GM19452 (cell line): ENCODE measurements around the gene SWI5.
"Not testable (repeated sequence)": the region's sequence is repeated elsewhere in the genome, so short reads cannot be mapped to it uniquely, and the experiment has no call there.

Experiments used
- ATAC-seq: cut with Tn5 transposase; IDR thresholded peaks from one replicate; pipeline ENCODE4 v1.9.1; 2021; ENCODE audit not compliant: unreplicated experiment

Gene SWI5

GRCh38 chr9:128276574-128277270 is 646 bp downstream of the SWI5 start:
- ATAC-seq, result no peak

GRCh38 chr9:128279088-128280073 is 3.3 kb downstream of the SWI5 start:
- not testable (repeated sequence) for ATAC-seq

GRCh38 chr9:128280084-128280622 is 4.1 kb downstream of the SWI5 start:
- no peak for ATAC-seq

- ATAC-seq, result no peak
Measured at GRCh38 chr9:128282500-128282899, 6.4 kb downstream of the SWI5 start.

DNA sequence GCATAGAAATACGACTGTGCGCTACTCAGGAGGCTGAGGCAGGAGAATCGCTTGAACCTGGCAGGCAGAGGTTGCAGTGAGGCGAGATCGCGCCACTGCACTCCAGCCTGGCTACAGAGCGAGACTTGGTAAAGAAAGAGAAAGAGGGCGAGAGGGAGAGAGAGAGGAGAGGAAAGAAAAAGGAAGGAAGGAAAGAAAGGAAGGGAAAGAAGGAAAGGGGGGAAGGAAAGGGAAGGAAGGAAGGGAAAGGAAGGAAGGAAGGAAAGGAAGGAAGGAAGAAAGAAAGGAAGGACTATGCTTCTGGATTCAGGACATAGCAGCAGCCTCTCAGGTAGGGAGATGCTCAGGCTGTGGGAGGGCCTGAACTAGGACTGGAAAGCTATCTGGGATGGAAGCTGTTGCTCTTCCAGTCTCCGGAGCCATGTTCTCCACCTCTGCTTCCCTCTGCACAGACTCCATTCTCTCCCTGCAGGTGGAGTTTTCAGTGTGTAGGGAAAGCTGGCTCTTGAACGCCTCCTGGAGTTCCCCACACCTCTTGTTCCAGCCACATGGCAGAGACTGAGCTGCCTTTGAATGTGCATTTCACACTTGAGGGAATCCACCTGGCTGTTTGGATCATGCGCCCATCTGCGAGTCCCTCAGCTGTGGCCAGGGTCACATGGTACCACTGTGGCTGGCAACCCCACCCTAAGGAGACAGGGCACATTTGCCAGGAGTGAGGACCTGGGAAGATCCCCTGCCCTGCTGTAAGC is 9.1 kb downstream of the SWI5 start:
- ATAC-seq, result no peak

- ATAC-seq, result no peak
Measured at GRCh38 chr9:128286440-128286839, 10.4 kb downstream of the SWI5 start.

- no peak for ATAC-seq
Measured at GRCh38 chr9:128288273-128289004, 12.4 kb downstream of the SWI5 start.

DNA sequence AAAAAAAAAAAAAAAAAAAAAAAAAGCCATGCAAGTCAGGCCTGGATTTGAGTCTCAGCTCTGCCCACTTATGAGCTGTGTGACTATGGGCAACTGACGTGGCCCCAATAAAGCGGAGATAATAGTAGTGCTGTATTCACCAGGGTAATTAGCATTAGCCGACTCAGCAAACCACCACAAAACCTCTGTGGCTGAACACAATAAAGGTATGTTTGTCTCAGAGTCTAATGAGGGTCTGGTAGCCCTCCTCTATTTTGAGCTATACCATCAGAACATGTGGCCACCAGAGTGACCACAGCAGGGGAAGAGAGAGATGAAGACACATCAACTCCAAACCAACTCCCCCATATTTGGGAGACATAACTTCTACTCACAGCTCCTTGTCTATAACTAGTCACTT is 15.9 kb downstream of the SWI5 start:
- no peak for ATAC-seq

DNA sequence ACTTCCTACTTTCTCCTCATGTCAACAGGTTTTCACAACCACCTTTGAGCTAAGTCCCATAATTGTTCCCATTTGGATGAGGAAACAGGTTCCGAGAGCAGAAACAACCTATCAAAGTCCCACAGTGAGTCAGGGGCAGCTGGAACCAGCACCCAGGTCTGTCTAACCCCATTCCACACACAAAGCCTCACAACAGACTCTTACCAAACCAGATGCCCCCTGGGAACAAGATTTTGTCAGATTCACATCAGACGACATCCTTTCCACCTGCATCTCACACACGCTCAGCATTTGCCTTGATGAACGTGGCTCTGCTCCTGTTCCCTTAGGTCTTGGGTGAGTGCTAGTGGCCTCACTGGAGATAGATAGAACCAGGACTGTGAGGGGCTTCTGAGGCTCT is 17.0 kb downstream of the SWI5 start:
- no peak for ATAC-seq

- no peak for ATAC-seq
Measured at GRCh38 chr9:128294142-128294541, 18.1 kb downstream of the SWI5 start.

DNA sequence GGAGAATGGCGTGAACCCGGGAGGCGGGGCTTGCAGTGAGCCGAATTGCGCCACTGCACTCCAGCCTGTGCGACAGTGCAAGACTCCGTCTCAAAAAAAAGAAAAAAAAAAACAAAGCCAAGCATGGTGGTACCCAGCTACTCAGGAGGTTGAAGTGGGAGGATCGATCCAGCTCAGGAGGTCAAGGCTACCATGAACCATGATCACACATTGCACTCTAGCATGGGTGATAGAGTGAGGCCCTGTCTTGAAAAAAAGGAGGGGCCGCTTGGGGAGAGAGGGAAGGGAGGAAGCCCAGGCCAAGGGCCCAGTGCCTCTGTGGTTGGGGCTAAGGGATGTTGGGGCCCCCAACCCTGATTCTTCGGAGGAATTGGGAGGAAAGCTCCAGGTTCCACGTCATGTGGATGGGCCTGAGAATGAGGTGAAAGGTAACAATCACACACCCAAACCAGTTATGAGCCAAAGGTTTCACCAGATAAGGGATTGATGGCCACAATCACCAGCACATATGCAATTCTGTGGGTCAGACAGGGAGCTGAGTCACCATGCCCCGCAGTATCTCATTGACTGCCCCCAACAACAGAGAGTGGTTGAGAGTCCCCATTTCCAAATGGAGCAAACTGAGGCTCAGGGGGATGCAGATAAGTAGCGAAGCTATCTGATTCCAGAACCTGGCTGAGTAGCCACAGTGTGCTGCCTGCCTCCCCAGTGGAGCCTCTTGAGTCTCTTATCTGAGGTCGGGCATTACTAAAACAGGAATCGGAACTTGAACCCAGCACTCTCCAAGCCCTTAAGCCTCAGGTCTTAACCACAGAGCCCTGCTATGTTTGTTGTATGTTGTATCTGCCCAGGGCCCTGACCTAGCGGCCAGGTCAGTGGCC is 20.5 kb downstream of the SWI5 start:
- no peak for ATAC-seq

DNA sequence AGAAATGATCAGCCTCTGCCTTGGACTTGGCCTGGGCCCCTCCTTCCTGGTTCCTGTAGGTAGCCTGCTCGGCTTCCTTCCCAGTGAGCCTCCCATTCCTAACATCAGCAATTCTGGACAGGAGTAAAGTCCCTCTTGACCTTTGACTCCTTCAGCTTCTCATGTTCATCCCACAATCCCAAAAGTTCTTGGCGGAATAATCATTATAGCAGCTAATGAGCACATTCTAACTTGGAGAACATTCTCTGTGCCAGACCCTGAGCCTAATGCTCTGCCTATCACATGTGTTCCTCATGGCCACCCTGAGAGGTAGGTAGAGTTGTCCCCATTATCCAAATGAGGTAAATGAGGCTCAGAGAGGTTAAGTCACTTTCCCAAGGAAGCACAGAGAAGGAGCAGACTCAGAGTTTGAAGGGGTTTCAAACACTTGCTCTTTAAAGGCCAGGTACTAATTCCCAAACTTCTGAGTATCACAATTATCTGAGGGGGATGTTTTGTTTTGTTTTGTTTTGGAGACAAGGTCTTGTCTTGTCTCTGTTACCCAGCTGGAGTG is 21.2 kb downstream of the SWI5 start:
- no peak for ATAC-seq

DNA sequence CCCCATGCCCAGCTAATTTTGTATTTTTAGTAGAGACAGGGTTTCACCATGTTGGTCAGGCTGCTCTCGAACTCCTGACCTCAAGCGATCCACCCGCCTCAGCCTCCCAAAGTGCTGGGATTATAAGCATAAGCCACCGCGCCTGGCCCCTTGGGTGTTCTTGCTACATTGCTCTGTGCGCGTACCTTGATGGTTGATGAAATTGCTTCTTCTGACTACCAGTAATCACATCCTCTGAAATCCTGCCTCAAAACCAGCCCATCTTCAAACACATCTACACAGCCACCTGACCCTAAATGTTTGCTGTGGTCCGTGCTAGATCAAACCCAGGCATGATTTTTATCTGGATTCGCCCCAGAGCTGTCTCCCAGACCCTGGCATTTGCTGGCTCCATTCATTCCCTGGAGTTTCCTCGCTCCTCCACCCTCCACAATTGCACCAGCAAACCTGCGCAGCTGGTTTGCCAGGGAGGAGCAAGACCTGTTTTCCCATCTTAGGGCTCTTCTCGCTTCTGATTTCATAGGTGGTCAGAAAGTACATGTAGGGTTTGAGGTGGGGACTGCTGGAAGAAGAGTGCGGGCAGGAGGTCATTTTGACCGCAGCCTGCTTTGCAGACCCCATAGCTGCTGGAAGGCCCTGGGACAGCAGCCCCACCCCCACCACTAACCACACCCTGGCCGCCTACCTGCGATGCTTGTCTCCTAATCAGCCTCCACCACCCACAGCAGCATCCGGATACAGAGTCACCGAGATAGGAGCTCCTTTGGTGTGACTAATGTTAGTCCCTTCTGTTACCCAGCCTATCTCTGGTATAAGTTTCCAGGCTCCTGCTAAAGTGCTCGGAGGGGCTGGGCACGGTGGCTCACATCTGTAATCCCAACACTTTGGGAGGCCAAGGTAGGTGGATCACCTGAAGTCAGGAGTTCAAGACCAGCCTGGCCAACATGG is 22.7 kb downstream of the SWI5 start:
- ATAC-seq, result no peak

DNA sequence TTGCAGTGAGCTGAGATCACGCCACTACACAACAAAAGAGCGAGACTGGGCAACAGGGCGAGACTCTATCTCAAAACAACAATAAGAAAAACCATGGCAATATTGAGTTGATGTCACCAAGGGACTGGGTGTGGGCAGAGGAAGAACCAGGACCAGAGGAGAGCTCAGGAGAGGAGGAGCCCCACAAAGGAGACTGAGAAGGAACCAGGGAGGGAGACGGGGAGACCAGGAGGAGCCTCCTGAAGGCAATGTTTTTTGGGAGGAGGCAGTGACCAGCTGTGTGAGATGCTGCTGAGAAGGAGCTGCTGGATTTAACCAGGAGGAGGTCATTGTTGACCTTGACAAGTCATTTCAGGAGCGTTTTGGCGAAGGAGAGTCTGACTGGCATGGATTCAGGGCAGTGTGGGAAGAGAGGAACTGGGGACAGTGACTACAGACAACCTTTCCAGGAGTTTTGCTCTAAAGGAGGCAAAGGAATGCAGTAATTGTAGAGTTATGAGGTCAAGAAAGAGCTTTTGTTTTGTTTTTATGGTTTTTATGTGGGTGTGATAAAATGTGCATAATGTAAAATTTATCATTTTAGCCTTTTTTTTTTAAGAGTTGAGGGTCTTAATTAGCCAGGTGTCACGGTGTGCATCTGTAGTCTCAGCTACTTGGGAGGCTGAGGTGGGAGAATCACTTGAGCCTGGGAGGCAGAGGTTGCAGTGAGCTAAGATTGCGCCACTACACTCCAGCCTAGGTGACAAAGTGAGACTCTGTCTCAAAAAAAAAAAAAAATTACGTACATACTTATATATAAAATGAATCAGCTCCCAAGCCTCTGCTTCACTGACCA is 28.3 kb downstream of the SWI5 start:
- no peak for ATAC-seq

DNA sequence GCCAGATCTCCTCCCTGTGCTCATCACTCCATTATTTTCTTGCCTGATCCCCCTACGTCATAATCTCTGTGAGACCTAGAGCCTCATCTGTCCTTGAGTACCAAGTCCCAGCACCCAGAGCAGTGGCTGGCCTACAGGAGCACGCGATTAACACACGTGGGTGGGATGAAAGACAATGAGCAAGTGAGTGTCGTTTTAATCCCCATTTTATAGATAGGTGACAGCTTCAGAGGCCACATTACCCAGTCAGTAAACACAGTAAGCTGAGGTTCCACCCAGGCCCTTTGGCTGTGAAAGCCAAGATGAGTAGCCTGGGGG is 28.9 kb downstream of the SWI5 start:
- ATAC-seq, result no peak

DNA sequence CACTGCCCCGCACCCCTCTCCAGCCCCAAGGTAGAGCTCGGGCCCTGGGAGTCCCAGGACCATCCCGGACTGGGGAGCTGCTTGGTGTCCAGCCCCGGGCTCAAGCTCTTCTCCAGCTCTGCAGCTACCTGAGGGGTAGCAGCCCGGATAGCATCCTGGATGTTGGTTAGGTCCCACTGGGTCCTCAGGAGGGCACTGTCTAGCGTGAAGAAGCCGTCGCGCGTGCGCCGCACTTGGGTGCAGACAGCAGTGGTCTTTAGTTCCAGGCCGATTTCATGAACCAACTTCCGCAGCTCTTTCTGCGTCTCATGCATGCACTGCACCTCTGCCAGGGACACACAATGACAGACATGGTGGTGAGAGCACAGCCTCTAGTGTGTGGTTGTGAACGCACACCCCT is 33.5 kb downstream of the SWI5 start:
- ATAC-seq, result no peak

GRCh38 chr9:128310461-128310860 is 34.4 kb downstream of the SWI5 start:
- no peak for ATAC-seq
